HCT116 (cell line): ENCODE results near the gene TMEM178B. TPM values are rescaled to one million over a fixed set of nuclear protein-coding genes. Genes with fewer than 3 reads are reported as not detected.

Experiments
- ATAC-seq: fragments of 200-7000 bp; cut with Tn5 transposase; 2 replicates; pipeline ENCODE4 v1.9.1; 2020; ENCODE audit warnings: mild to moderate bottlenecking, moderate library complexity
- BruUV-seq: library from RNA; stranded (reverse); fragments of 400-500 nt; replicated peaks from 2 replicates; lab custom pipeline; 2021; lab: Mats Ljungman, UMichigan
- CTCF ChIA-PET: fragments of 300-600 bp; sonication (Branson Sonifier 250); formaldehyde crosslinking; loops from one replicate; lab custom pipeline; 2021; ENCODE audit warnings: antibody characterized with exemption; lab: Charles Lee
- POLR2A ChIA-PET: fragments of 300-600, 350-600 bp; sonication (Branson Sonifier 250); formaldehyde crosslinking; loops from one replicate; lab custom pipeline; 2021; ENCODE audit warnings: antibody characterized with exemption; lab: Charles Lee
- RAD21 ChIA-PET, 2 experiments: fragments of 300-600 bp; sonication (Branson Sonifier 250); formaldehyde crosslinking; loops; one replicate each; lab custom pipeline; 2023; ENCODE audit warnings: low total read pairs in 2 of 2; ENCODE audit not compliant: uncharacterized antibody in 2 of 2, unreplicated experiment in 2 of 2, low non-redundant PET in 1 of 2; lab: Charles Lee
- DNase-seq: peaks from one replicate; pipeline ENCODE4 v3.0.0-alpha.2; 2010; ENCODE audit warnings: low read depth, low spot score
- H2AFZ ChIP-seq: fragments of 200-600 bp; shearing (Covaris generic), sonication (generic); 2 replicates; pipeline ENCODE4 v1.6.1; 2017; ENCODE audit warnings: low read depth, mixed run types, mixed read lengths, antibody characterized with exemption, low read length; ENCODE audit not compliant: poor library complexity, severe bottlenecking
- H3K27ac ChIP-seq: 2 replicates; pipeline ENCODE4 v1.5.1; 2012; ENCODE audit warnings: low read depth, low read length
- H3K27me3 ChIP-seq: fragments of 200-600 bp; sonication (generic); 2 replicates; pipeline ENCODE4 v1.6.1; 2016; ENCODE audit warnings: mixed run types, low read length, mixed read lengths; ENCODE audit not compliant: insufficient read depth
- H3K36me3 ChIP-seq, 2 experiments: fragments of 200-500 bp in 1 of 2; fragments of 200-600 bp in 1 of 2; sonication (Bioruptor generic) in 1 of 2; sonication (generic) in 1 of 2; 2 replicates each; pipeline versions ENCODE4 v1.5.1 to v1.6.1; 2014 to 2016; ENCODE audit warnings: low read length in 2 of 2, inconsistent platforms in 1 of 2, mixed read lengths in 1 of 2, mixed run types in 1 of 2; ENCODE audit not compliant: insufficient read depth in 2 of 2, control insufficient read depth in 1 of 2
- H3K4me1 ChIP-seq, 2 experiments: fragments of 200-600 bp in 1 of 2; sonication (generic) in 1 of 2; 2 replicates each; pipeline versions ENCODE4 v1.5.1 to v1.6.1; 2012 to 2017; ENCODE audit warnings: low read length in 2 of 2, inconsistent platforms in 1 of 2, mild to moderate bottlenecking in 1 of 2, mixed read lengths in 1 of 2, mixed run types in 1 of 2, moderate library complexity in 1 of 2; ENCODE audit not compliant: insufficient read depth in 2 of 2, control insufficient read depth in 1 of 2
- H3K4me2 ChIP-seq: fragments of 200-600 bp; sonication (generic); 2 replicates; pipeline ENCODE4 v1.6.1; 2017; ENCODE audit warnings: mixed run types, low read length, mixed read lengths
- H3K4me3 ChIP-seq, 2 experiments: fragments of 200-600 bp in 1 of 2; sonication (generic) in 1 of 2; replicated peaks in 1 of 2; 2 replicates each; pipeline ENCODE4 v1.5.1; 2011 to 2016; ENCODE audit warnings: low read length in 2 of 2, control low read depth in 1 of 2, low read depth in 1 of 2, mild to moderate bottlenecking in 1 of 2, mixed read lengths in 1 of 2, mixed run types in 1 of 2
- H3K79me2 ChIP-seq: fragments of 200-600 bp; sonication (generic); 2 replicates; pipeline ENCODE4 v1.6.1; 2017; ENCODE audit warnings: mild to moderate bottlenecking, mixed run types, low read length, moderate library complexity, mixed read lengths; ENCODE audit not compliant: insufficient read depth
- H3K9ac ChIP-seq: fragments of 200-600 bp; sonication (generic); 2 replicates; pipeline ENCODE4 v1.6.1; 2016; ENCODE audit warnings: low read length, mixed read lengths
- H3K9me2 ChIP-seq: fragments of 200-600 bp; sonication (generic), shearing (Covaris generic); 2 replicates; pipeline ENCODE4 v1.6.1; 2017; ENCODE audit warnings: mixed run types, mild to moderate bottlenecking, moderate library complexity; ENCODE audit not compliant: insufficient read depth
- H3K9me3 ChIP-seq, 2 experiments: fragments of 200-500 bp in 1 of 2; fragments of 200-600 bp in 1 of 2; sonication (Bioruptor generic) in 1 of 2; sonication (generic) in 1 of 2; 2 replicates each; pipeline ENCODE4 v1.6.1; 2014 to 2017; ENCODE audit warnings: low read length in 2 of 2, mixed read lengths in 2 of 2, inconsistent platforms in 1 of 2, low read depth in 1 of 2, mild to moderate bottlenecking in 1 of 2, mixed run types in 1 of 2, moderate library complexity in 1 of 2; ENCODE audit not compliant: control insufficient read depth in 1 of 2, insufficient read depth in 1 of 2
- H4K20me1 ChIP-seq: fragments of 200-600 bp; sonication (generic), shearing (Covaris generic); 2 replicates; pipeline ENCODE4 v1.6.1; 2017; ENCODE audit warnings: mixed run types, mild to moderate bottlenecking, moderate library complexity; ENCODE audit not compliant: insufficient read depth
- CTCF ChIP-seq, 3 experiments: fragments of 200-600 bp in 1 of 3; sonication (generic) in 1 of 3; IDR thresholded peaks in 2 of 3; conservative IDR thresholded peaks in 1 of 3; 2 replicates each; pipeline ENCODE4 v1.5.1; 2012 to 2017; ENCODE audit warnings: low read depth in 2 of 3, low read length in 2 of 3, antibody characterized with exemption in 1 of 3, borderline replicate concordance in 1 of 3, control low read depth in 1 of 3, mild to moderate bottlenecking in 1 of 3, mixed read lengths in 1 of 3, mixed run types in 1 of 3, moderate library complexity in 1 of 3; ENCODE audit not compliant: insufficient read depth in 1 of 3
- EZH2 ChIP-seq: fragments of 200-600 bp; sonication (generic); IDR thresholded peaks from 2 replicates; pipeline ENCODE4 v1.6.1; 2017; ENCODE audit warnings: antibody characterized with exemption, mixed run types
- FOSL1 ChIP-seq: IDR thresholded peaks from 2 replicates; pipeline ENCODE4 v1.6.1; 2012; ENCODE audit warnings: low read depth
- MAX ChIP-seq: IDR thresholded peaks from 2 replicates; pipeline ENCODE4 v1.6.1; 2012
- REST ChIP-seq: IDR thresholded peaks from 2 replicates; pipeline ENCODE4 v1.6.1; 2012; ENCODE audit warnings: low read depth
- SRF ChIP-seq: IDR thresholded peaks from 2 replicates; pipeline ENCODE4 v1.6.1; 2012; ENCODE audit warnings: low read depth
- TCF7L2 ChIP-seq: IDR thresholded peaks from 2 replicates; pipeline ENCODE4 v1.7.0; 2011; ENCODE audit warnings: borderline replicate concordance, inconsistent platforms; ENCODE audit not compliant: insufficient read depth, insufficient read length; ENCODE audit errors: extremely low read depth
- YY1 ChIP-seq: IDR thresholded peaks from 2 replicates; pipeline ENCODE4 v1.6.1; 2011; ENCODE audit warnings: low read length, low read depth, moderate library complexity, mild to moderate bottlenecking; ENCODE audit not compliant: insufficient replicate concordance; ENCODE audit errors: extremely low read depth
- ZFX ChIP-seq: fragments of 450-650 bp; IDR thresholded peaks from 2 replicates; pipeline ENCODE4 v1.6.1; 2017
- ZNF274 ChIP-seq: fragments of 200-500 bp; sonication (Bioruptor generic); IDR thresholded peaks from 2 replicates; pipeline ENCODE4 v1.6.1; 2014; ENCODE audit warnings: mild to moderate bottlenecking, low read depth, low read length, inconsistent platforms
- intact Hi-C: fragments of 100-400 bp; cut with micrococcal nuclease; formaldehyde crosslinking; loops from 2 replicates; pipeline ENCODE4 v1.10.0; 2022
- total RNA-seq: library from RNA; stranded (reverse); gene quantifications from one replicate; pipeline ENCODE4 v1.2.1, GENCODE V29; 2021; ENCODE audit not compliant: unreplicated experiment

The TMEM178B gene
- total RNA-seq, 1 experiment from 2014 or later: 0.02 TPM

- H3K9me3 ChIP-seq: no peaks in the 10 kb centered on the region
- H3K4me3 ChIP-seq: no peak overlapping the region
- no peaks in the 10 kb centered on the region for H3K79me2 ChIP-seq
- H3K9ac ChIP-seq: no peak overlapping the region
- H2AFZ ChIP-seq: no peak overlapping the region
- no peak for ATAC-seq
- TF ChIP-seq MAX (no peak), SRF (no peak), FOSL1 (no peak), ZFX (no peak), ZNF274 (no peak), CTCF (IDR thresholded peaks at IDR 0.05 in 2 of 3, conservative IDR thresholded peaks at IDR 0.05 in 1 of 3; ENCODE audit: borderline replicate concordance in 1 of 3, insufficient read depth in 1 of 3, low read depth in 2 of 3, low read length in 2 of 3) (no peak), REST (no peak), TCF7L2 (no peak), YY1 (no peak), EZH2 (no peak)
- POLR2A ChIA-PET: no interaction called here
- RAD21 ChIA-PET: no interaction called here
- H4K20me1 ChIP-seq: no peaks in the 10 kb centered on the region
- CTCF ChIA-PET: no interaction called here
- no peaks in the 10 kb centered on the region for H3K36me3 ChIP-seq
- intact Hi-C loops: loop anchor here (10.0 kb wide), 1 partner anchor 713 kb away; no protein-coding TSS in a partner anchor
- H3K4me1 ChIP-seq: no peaks in the 10 kb centered on the region
- no peak overlapping the region for H3K4me2 ChIP-seq
- no peaks in the 10 kb centered on the region for H3K9me2 ChIP-seq
- no peak for DNase-seq
- no TSS peak for BruUV-seq
- H3K27me3 ChIP-seq: peaks cover 10% of the 10 kb centered on the region
- H3K27ac ChIP-seq: no peak overlapping the region
Observed at GRCh38 chr7:141227454-141227853, 153.6 kb downstream of the TMEM178B start.
